Loucy (cell line): ENCODE results near the gene CBLC.

ENCODE experiments used
- CTCF ChIP-seq: fragments of 200-600 bp; sonication (generic); conservative IDR thresholded peaks from 2 replicates; pipeline ENCODE4 v1.5.1; 2014; ENCODE audit warnings: mild to moderate bottlenecking, antibody characterized with exemption, low read length
- EZH2phosphoT487 ChIP-seq: fragments of 200-600 bp; IDR thresholded peaks from 2 replicates; pipeline ENCODE4 v1.6.1; 2018; ENCODE audit warnings: antibody characterized with exemption, mild to moderate bottlenecking, moderate library complexity, borderline replicate concordance

- no peak for TF ChIP-seq CTCF
- TF ChIP-seq EZH2phosphoT487: no peak
Measured at GRCh38 chr19:44762038-44762437, 15.7 kb upstream of the CBLC start.
